HL-60 (cell line): Measurements from ENCODE around the gene EPB41L2.
A peak's percentile ranks its signal among the peaks of the same experiment; 100 is the strongest.

Source experiments
- DNase-seq, 2 experiments: peaks; one replicate each; pipeline ENCODE4 v3.0.0-alpha.2; 2010 to 2020; ENCODE audit warnings: low read depth in 1 of 2, low spot score in 1 of 2
- H3K27ac ChIP-seq: fragments of 250-450 bp; sonication (Bioruptor Pico); replicated peaks from 2 replicates; pipeline ENCODE4 v1.5.1; 2020; ENCODE audit warnings: mild to moderate bottlenecking, moderate library complexity
- H3K27me3 ChIP-seq: fragments of 250-450 bp; sonication (Bioruptor Pico); 2 replicates; pipeline ENCODE4 v1.5.1; 2021; ENCODE audit warnings: mild to moderate bottlenecking, moderate library complexity; ENCODE audit not compliant: insufficient read depth, poor library complexity, severe bottlenecking
- H3K4me3 ChIP-seq: replicated peaks from 2 replicates; pipeline ENCODE4 v1.5.1; 2011; ENCODE audit warnings: mild to moderate bottlenecking, control low read depth, low read length; ENCODE audit not compliant: insufficient read depth
- GABPA ChIP-seq: IDR thresholded peaks from 2 replicates; pipeline ENCODE4 v1.6.1; 2012; ENCODE audit warnings: low read depth
- POLR2AphosphoS5 ChIP-seq: IDR thresholded peaks from 2 replicates; pipeline ENCODE4 v1.6.1; 2012; ENCODE audit warnings: low read depth
- SPI1 ChIP-seq: IDR thresholded peaks from 2 replicates; pipeline ENCODE4 v1.6.1; 2012; ENCODE audit warnings: low read depth, mild to moderate bottlenecking, borderline replicate concordance
- TF ChIP-seq, protein P1 (sequence below): IDR thresholded peaks from one replicate; pipeline ENCODE4 v1.5.1; 2011; ENCODE audit warnings: low read length, control low read depth, inconsistent platforms; ENCODE audit not compliant: insufficient read depth
- TF ChIP-seq, protein P2 (sequence below): IDR thresholded peaks from 2 replicates; pipeline ENCODE4 v1.6.1; 2012; ENCODE audit warnings: low read depth; ENCODE audit not compliant: insufficient replicate concordance

Gene EPB41L2

DNA sequence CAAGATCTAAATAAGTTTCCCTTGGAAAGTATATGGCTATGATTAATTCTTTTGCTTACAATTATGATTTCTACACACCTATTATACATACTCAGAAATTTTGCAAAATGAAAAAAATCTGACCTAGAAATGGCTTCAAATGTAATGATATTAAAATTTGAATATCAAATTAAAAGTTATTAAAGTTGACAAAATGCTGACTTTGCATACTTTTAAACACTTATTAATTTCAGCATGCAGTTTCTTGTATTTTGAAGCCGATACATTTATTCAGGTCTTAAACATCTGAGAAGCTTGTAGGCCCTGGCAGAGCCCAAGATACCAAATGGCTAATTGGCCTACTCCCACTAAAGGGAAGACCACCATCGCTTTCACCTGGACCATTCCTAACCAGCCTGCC lies 176.1 kb downstream of the EPB41L2 start:
- TF ChIP-seq, protein P1, sequence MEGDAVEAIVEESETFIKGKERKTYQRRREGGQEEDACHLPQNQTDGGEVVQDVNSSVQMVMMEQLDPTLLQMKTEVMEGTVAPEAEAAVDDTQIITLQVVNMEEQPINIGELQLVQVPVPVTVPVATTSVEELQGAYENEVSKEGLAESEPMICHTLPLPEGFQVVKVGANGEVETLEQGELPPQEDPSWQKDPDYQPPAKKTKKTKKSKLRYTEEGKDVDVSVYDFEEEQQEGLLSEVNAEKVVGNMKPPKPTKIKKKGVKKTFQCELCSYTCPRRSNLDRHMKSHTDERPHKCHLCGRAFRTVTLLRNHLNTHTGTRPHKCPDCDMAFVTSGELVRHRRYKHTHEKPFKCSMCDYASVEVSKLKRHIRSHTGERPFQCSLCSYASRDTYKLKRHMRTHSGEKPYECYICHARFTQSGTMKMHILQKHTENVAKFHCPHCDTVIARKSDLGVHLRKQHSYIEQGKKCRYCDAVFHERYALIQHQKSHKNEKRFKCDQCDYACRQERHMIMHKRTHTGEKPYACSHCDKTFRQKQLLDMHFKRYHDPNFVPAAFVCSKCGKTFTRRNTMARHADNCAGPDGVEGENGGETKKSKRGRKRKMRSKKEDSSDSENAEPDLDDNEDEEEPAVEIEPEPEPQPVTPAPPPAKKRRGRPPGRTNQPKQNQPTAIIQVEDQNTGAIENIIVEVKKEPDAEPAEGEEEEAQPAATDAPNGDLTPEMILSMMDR, result no peak
- TF ChIP-seq SPI1 (no peak), GABPA (no peak), POLR2AphosphoS5 (no peak)
- TF ChIP-seq, protein P2, sequence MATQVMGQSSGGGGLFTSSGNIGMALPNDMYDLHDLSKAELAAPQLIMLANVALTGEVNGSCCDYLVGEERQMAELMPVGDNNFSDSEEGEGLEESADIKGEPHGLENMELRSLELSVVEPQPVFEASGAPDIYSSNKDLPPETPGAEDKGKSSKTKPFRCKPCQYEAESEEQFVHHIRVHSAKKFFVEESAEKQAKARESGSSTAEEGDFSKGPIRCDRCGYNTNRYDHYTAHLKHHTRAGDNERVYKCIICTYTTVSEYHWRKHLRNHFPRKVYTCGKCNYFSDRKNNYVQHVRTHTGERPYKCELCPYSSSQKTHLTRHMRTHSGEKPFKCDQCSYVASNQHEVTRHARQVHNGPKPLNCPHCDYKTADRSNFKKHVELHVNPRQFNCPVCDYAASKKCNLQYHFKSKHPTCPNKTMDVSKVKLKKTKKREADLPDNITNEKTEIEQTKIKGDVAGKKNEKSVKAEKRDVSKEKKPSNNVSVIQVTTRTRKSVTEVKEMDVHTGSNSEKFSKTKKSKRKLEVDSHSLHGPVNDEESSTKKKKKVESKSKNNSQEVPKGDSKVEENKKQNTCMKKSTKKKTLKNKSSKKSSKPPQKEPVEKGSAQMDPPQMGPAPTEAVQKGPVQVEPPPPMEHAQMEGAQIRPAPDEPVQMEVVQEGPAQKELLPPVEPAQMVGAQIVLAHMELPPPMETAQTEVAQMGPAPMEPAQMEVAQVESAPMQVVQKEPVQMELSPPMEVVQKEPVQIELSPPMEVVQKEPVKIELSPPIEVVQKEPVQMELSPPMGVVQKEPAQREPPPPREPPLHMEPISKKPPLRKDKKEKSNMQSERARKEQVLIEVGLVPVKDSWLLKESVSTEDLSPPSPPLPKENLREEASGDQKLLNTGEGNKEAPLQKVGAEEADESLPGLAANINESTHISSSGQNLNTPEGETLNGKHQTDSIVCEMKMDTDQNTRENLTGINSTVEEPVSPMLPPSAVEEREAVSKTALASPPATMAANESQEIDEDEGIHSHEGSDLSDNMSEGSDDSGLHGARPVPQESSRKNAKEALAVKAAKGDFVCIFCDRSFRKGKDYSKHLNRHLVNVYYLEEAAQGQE, result no peak
- no peak for DNase-seq
- H3K27ac ChIP-seq, result no peak overlapping the region
- no peaks in the 10 kb centered on the region for H3K27me3 ChIP-seq
- no peak overlapping the region for H3K4me3 ChIP-seq

DNA sequence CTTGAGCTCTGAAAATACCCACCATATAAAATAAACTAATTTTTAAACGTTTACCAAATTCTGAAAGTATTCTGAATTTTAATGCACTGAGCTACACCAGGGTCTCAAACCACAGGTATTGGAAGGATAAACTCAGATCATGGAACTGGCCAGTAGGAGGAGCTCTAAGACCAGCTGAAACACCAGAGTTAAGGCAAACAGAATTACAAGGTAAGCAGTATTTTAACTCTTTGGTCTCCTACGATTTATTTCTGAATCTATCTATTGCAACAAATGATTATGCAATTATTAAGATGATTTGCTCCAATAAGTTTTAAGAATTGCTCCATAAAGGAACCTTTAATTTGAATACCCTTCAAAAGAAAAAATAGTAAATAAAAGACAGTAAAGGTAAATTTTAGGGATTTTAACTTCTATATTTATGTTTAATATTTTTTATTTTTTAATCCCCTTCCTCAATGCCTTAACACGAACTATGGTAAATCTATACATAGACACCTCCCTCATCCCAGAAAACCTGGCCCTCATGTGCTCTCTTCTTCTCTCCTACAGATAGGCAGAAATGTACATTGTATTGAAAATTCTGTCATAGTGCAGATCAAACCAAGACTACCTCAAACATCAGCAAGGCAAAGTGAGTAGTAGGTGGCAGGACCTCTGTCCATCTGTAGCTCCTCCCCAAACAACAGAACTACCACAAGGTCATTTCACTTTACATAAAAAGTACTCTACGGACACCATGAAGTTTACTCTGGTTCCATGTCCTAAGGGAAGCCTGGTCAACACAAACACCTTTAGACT lies 177.5 kb downstream of the EPB41L2 start:
- peak; percentile 35 to 58 for DNase-seq
- H3K4me3 ChIP-seq, result no peak overlapping the region
- H3K27ac ChIP-seq, result no peak overlapping the region
- no peaks in the 10 kb centered on the region for H3K27me3 ChIP-seq
- TF ChIP-seq GABPA (no peak), POLR2AphosphoS5 (no peak), SPI1 (no peak)
- TF ChIP-seq, protein P2, result no peak
- TF ChIP-seq, protein P1, result peak; percentile 68

DNA sequence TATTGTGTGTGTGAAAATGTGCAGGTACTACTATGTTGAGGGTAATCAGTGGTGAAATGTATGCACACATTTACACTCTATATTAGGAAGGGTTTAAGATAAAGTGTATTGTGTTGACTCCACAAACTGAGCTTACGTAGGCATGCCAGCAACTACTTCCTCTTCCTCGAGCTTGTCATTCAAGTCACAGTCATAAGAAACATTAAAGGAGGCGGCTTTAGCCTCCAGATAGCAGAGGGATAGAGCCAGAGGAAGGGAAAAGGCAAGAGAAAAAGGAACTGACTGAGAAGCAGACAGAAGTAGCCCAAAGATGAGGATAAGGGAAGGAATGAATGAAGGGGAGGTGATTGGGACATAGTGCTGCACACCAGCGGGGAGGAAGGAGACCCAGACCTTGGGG lies 180.7 kb downstream of the EPB41L2 start:
- no peak overlapping the region for H3K4me3 ChIP-seq
- H3K27me3 ChIP-seq, result no peaks in the 10 kb centered on the region
- TF ChIP-seq GABPA (no peak), POLR2AphosphoS5 (no peak), SPI1 (no peak)
- TF ChIP-seq, protein P2, result no peak
- TF ChIP-seq, protein P1, result no peak
- no peak overlapping the region for H3K27ac ChIP-seq
- DNase-seq, result no peak
